Neutrophil (primary cell): ENCODE measurements around the gene PPP6R3.

Source experiments
- H3K27ac ChIP-seq: fragments of 200-600 bp; sonication (generic); 2 replicates; pipeline ENCODE4 v1.5.1; 2016; ENCODE audit warnings: mild to moderate bottlenecking, moderate library complexity
- H3K27me3 ChIP-seq: fragments of 200-600 bp; sonication (generic); 2 replicates; pipeline ENCODE4 v1.6.0; 2016; ENCODE audit warnings: mild to moderate bottlenecking
- H3K36me3 ChIP-seq: fragments of 200-600 bp; sonication (generic); 2 replicates; pipeline ENCODE4 v1.5.1; 2017
- H3K4me1 ChIP-seq, 2 experiments: fragments of 200-600 bp in 1 of 2; sonication (generic) in 1 of 2; 1 replicate in 1 of 2; 2 replicates in 1 of 2; pipeline versions ENCODE4 v1.5.1 to v1.6.1; 2013 to 2016; ENCODE audit warnings: low read depth in 1 of 2, low read length in 1 of 2, mild to moderate bottlenecking in 1 of 2, moderate library complexity in 1 of 2; ENCODE audit not compliant: control insufficient read depth in 1 of 2, insufficient read depth in 1 of 2
- H3K4me3 ChIP-seq, 2 experiments: fragments of 200-600 bp in 1 of 2; sonication (generic) in 1 of 2; 1 replicate in 1 of 2; 2 replicates in 1 of 2; pipeline ENCODE4 v1.5.1; 2013 to 2016; ENCODE audit warnings: low read depth in 1 of 2, low read length in 1 of 2, mild to moderate bottlenecking in 1 of 2, moderate library complexity in 1 of 2
- H3K9me3 ChIP-seq: fragments of 200-600 bp; sonication (generic); 2 replicates; pipeline ENCODE4 v1.5.1; 2016
- CTCF ChIP-seq: fragments of 200-600 bp; sonication (generic); IDR thresholded peaks from 2 replicates; pipeline ENCODE4 v1.5.1; 2016; ENCODE audit warnings: antibody characterized with exemption

The PPP6R3 gene

GRCh38 chr11:68646832-68647231 is 186.3 kb downstream of the PPP6R3 start:
- no peak overlapping the region for H3K27ac ChIP-seq
- TF ChIP-seq CTCF = no peak
- no peak overlapping the region for H3K4me3 ChIP-seq
- H3K9me3 ChIP-seq = peaks cover 5% of the 10 kb centered on the region
- H3K4me1 ChIP-seq = no peaks in the 10 kb centered on the region
- H3K36me3 ChIP-seq = no peaks in the 10 kb centered on the region
- H3K27me3 ChIP-seq = peaks cover 47% of the 10 kb centered on the region

- no peaks in the 10 kb centered on the region for H3K4me1 ChIP-seq
- no peak overlapping the region for H3K4me3 ChIP-seq
- peaks cover 5% of the 10 kb centered on the region for H3K9me3 ChIP-seq
- H3K27ac ChIP-seq = no peak overlapping the region
- H3K27me3 ChIP-seq = peaks cover 47% of the 10 kb centered on the region
- no peaks in the 10 kb centered on the region for H3K36me3 ChIP-seq
- no peak for TF ChIP-seq CTCF
Measured at GRCh38 chr11:68649851-68650555, 189.5 kb downstream of the PPP6R3 start.

DNA sequence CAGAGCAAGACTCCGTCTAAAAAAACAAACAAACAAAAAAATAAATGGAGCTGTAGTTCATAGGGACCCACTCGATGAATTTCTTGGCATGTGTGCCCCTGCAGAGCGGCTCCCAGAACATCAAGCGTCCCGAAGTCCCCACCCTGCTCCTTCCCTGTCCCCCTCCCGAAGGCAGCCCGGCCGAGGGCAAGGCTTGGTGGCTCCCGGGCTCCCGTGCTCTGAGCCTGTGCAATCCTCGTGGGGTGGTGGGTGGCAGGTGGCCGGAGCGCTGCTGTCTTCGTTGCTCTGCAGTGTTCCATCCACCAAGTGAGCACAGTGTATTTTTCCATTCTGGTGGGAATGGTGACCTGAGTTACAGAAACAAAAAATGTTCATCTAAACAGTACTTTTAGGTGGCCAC is 190.2 kb downstream of the PPP6R3 start:
- Histone ChIP-seq H3K36me3 (no peaks in the 10 kb centered on the region), H3K27ac (no peak overlapping the region), H3K4me3 (no peak overlapping the region), H3K9me3 (peaks cover 5% of the 10 kb centered on the region), H3K4me1 (no peaks in the 10 kb centered on the region), H3K27me3 (peaks cover 47% of the 10 kb centered on the region)
- no peak for TF ChIP-seq CTCF

DNA sequence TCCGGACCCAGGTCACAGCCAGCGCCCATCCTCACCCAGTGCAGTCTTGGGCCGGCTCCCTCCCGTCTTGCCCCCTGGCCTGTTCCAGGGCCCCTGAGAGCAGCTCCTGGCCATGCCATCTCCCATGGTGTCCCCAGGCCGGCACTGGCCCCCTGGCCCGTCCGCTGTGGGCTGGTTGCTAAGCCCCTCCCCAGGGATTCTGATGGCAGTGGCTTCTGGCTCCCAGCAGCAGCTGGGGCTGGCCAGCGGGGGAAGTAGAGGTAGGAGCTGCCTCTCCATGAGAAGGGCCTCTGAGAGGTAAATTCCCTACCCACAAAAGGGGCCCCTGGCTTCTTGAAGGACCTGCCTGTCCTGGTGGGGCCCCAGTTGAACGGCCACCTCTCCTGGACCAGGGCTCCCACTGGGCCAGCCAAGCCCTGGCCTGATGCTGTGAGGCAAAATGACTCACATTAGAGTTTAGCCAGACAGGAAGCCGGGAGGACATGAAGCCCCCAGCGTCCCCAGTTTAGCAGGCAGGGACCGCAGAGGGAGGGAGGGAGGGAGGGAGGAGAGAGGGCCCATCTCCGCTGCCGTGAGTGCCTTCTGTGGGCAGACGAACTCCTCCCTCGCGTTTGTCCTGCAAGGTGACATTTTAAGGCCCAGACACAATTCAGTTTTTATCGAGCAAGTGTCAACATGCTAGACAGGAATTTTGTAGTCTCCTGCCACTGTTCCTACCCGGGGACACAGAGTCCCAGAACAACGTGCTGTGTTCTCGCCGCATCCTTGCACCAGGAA is 190.8 kb downstream of the PPP6R3 start:
- H3K36me3 ChIP-seq = no peaks in the 10 kb centered on the region
- H3K27me3 ChIP-seq = peaks cover 47% of the 10 kb centered on the region
- H3K4me3 ChIP-seq = no peak overlapping the region
- no peaks in the 10 kb centered on the region for H3K4me1 ChIP-seq
- no peak for TF ChIP-seq CTCF
- H3K27ac ChIP-seq = no peak overlapping the region
- H3K9me3 ChIP-seq = peaks cover 5% of the 10 kb centered on the region

GRCh38 chr11:68651985-68652682 is 191.6 kb downstream of the PPP6R3 start:
- peaks cover 1% of the 10 kb centered on the region for H3K9me3 ChIP-seq
- H3K36me3 ChIP-seq = no peaks in the 10 kb centered on the region
- H3K27me3 ChIP-seq = peaks cover 44% of the 10 kb centered on the region
- no peak overlapping the region for H3K4me3 ChIP-seq
- TF ChIP-seq CTCF = no peak
- no peak overlapping the region for H3K27ac ChIP-seq
- no peaks in the 10 kb centered on the region for H3K4me1 ChIP-seq
